LNCaP clone FGC (cell line): ENCODE data around the gene USP17L26.
"Not testable (repeated sequence)": the region's sequence is repeated elsewhere in the genome, so short reads cannot be mapped to it uniquely, and the experiment has no call there.

Experiments
- DNase-seq: peaks from one replicate; pipeline ENCODE4 v3.0.0-alpha.2; 2011; ENCODE audit warnings: low read depth
- H3K4me3 ChIP-seq: 2 replicates; pipeline ENCODE4 v1.5.1; 2011; ENCODE audit warnings: mild to moderate bottlenecking, low read depth, low read length, control low read depth
- CTCF ChIP-seq: IDR thresholded peaks from 2 replicates; pipeline ENCODE4 v1.5.1; 2012; ENCODE audit warnings: mild to moderate bottlenecking; ENCODE audit not compliant: control insufficient read depth, insufficient read depth; ENCODE audit errors: extremely low read depth

The USP17L26 gene

GRCh38 chr4:9334358-9334757, at the start of gene USP17L26:
Gene USP17L26 (plus strand): TSS chr4:9334658. CDS start chr4:9334658, 0 bp downstream.
- not testable (repeated sequence) for DNase-seq, H3K4me3 ChIP-seq

GRCh38 chr4:9324191-9324590, 10.3 kb upstream of the USP17L26 start:
- DNase-seq, H3K4me3 ChIP-seq: not testable (repeated sequence)

GRCh38 chr4:9324865-9325264, 9.6 kb upstream of the USP17L26 start, which contains the start of gene USP17L24:
Gene USP17L24 (plus strand): TSS chr4:9325165. CDS start chr4:9325165, 0 bp downstream.
- not testable (repeated sequence) for H3K4me3 ChIP-seq, DNase-seq

- H3K4me3 ChIP-seq, DNase-seq: not testable (repeated sequence)
These were observed 4.8 kb upstream of the USP17L26 start, which contains the start of gene USP17L25 for GRCh38 chr4:9329611-9330010. Gene USP17L25 (plus strand): TSS chr4:9329911. CDS start chr4:9329911, 0 bp downstream.

GRCh38 chr4:9339103-9339502, 4.6 kb downstream of the USP17L26 start, which contains the start of gene USP17L5:
Gene USP17L5 (plus strand): TSS chr4:9339403. CDS start chr4:9339403, 0 bp downstream.
- H3K4me3 ChIP-seq, DNase-seq: not testable (repeated sequence)

- not testable (repeated sequence) for DNase-seq, H3K4me3 ChIP-seq
These were observed 9.4 kb downstream of the USP17L26 start, which contains the start of gene USP17L27 for GRCh38 chr4:9343848-9344247. Gene USP17L27 (plus strand): TSS chr4:9344148. CDS start chr4:9344148, 0 bp downstream.

GRCh38 chr4:9348593-9348992, 14.1 kb downstream of the USP17L26 start, which contains the start of gene USP17L28:
Gene USP17L28 (plus strand): TSS chr4:9348893. CDS start chr4:9348893, 0 bp downstream.
- H3K4me3 ChIP-seq, DNase-seq: not testable (repeated sequence)

GRCh38 chr4:9350866-9351265, 16.4 kb downstream of the USP17L26 start:
- DNase-seq, H3K4me3 ChIP-seq: not testable (repeated sequence)

- not testable (repeated sequence) for H3K4me3 ChIP-seq
These were observed 18.9 kb downstream of the USP17L26 start, which contains the start of gene USP17L29 for GRCh38 chr4:9353338-9353737. Gene USP17L29 (plus strand): TSS chr4:9353638. CDS start chr4:9353638, 0 bp downstream.

GRCh38 chr4:9362829-9363228, 28.4 kb downstream of the USP17L26 start, which contains the start of gene USP17L30:
Gene USP17L30 (plus strand): TSS chr4:9363129. CDS start chr4:9363129, 0 bp downstream.
- H3K4me3 ChIP-seq, DNase-seq: not testable (repeated sequence)

More at GRCh38 chr4:9353338-9353737, 18.9 kb downstream of the USP17L26 start, which contains the start of gene USP17L29:
- not testable (repeated sequence) for DNase-seq

GRCh38 chr4:9379881-9380280, 45.4 kb downstream of the USP17L26 start:
- DNase-seq, H3K4me3 ChIP-seq: not testable (repeated sequence)

GRCh38 chr4:9381012-9381534, 46.6 kb downstream of the USP17L26 start:
- not testable (repeated sequence) for DNase-seq
- H3K4me3 ChIP-seq = peak overlapping the region; percentile 52
- TF ChIP-seq CTCF = peak; percentile 44; the same call in 1 of the 2 replicates

GRCh38 chr4:9384126-9384525, 49.7 kb downstream of the USP17L26 start:
- no peak for TF ChIP-seq CTCF
- no peak overlapping the region for H3K4me3 ChIP-seq
- DNase-seq = no peak
